Measurements from ENCODE around the gene SMOC1.

DNA sequence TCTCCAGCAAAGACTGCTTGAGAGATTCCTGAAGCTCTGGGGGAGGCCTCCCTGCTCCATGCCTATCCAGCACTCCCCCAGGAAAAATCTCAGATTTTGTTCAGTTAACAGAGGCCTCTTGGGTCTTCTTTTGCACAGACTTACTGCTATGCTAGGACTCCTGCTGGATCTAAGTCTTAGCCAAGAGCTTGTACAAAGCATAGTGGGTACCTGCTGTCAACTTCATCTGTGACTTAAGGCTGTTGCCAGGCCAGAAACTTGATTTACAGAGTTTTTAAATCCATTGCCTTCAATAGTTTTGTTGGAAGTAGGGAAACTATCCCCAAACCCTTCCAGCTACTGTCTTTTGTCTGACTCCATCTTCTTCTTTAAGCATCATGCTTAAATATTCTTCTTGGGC, 140.5 kb downstream of the SMOC1 start:
- TF ChIP-seq SUZ12 (IDR thresholded peaks at IDR 0.05) (no peak), FOXA1 (IDR thresholded peaks at IDR 0.05) (no peak)
- TF ChIP-seq, protein P1, sequence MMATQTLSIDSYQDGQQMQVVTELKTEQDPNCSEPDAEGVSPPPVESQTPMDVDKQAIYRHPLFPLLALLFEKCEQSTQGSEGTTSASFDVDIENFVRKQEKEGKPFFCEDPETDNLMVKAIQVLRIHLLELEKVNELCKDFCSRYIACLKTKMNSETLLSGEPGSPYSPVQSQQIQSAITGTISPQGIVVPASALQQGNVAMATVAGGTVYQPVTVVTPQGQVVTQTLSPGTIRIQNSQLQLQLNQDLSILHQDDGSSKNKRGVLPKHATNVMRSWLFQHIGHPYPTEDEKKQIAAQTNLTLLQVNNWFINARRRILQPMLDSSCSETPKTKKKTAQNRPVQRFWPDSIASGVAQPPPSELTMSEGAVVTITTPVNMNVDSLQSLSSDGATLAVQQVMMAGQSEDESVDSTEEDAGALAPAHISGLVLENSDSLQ (IDR thresholded peaks at IDR 0.05): no peak
